ENCODE results near the gene ARL6. TPM values are rescaled to one million over a fixed set of nuclear protein-coding genes. Genes with fewer than 3 reads are reported as not detected.

Gene ARL6
- total and polyA plus RNA-seq, 9 of the 15 experiments (the other 6 are each of a cell fraction or from before 2014, with no cell fraction given) = 0.91 to 2.9 (median 2.3) TPM

- TF ChIP-seq HCFC1 (IDR thresholded peaks at IDR 0.05; ENCODE audit: low read depth, low read length) (peak; percentile 80), ZNF12 (CRISPR knock-in tag; IDR thresholded peaks at IDR 0.05) (no peak), U2AF1 (optimal IDR thresholded peaks at IDR 0.05; ENCODE audit: low read depth, low read length) (no peak), ZNF384 (IDR thresholded peaks at IDR 0.05; ENCODE audit: low read depth, low read length) (no peak), MYBL2 (IDR thresholded peaks at IDR 0.05; ENCODE audit: low read depth) (no peak), MYBL2 (CRISPR knock-in tag; IDR thresholded peaks at IDR 0.05; ENCODE audit: borderline replicate concordance) (no peak), ZNF561 (CRISPR knock-in tag; conservative IDR thresholded peaks at IDR 0.05) (no peak), TAF7 (tag; IDR thresholded peaks at IDR 0.05) (no peak), MAZ (CRISPR knock-in tag; conservative IDR thresholded peaks at IDR 0.05 in 1 of 2, IDR thresholded peaks at IDR 0.05 in 1 of 2) (0 out of 4 replicates have a peak, but pooled peaks of 1 of the 2 experiments have one; percentile 13), ZBTB9 (CRISPR knock-in tag; IDR thresholded peaks at IDR 0.05) (0 out of 2 replicates have a peak, but pooled peaks have one; percentile 20), ZNF75A (CRISPR knock-in tag; IDR thresholded peaks at IDR 0.05) (no peak), ETV1 (tag; conservative IDR thresholded peaks at IDR 0.05; ENCODE audit: low read depth) (peak; percentile 58; the same call in 1 of the 2 replicates), JUND (IDR thresholded peaks at IDR 0.05; ENCODE audit: borderline replicate concordance, low read depth, low read length) (no peak), JUND (tag; IDR thresholded peaks at IDR 0.05; ENCODE audit: borderline replicate concordance, low read depth, low read length) (no peak), NFE2 (IDR thresholded peaks at IDR 0.05; ENCODE audit: low read depth) (no peak), TCF3 (CRISPR knock-in tag; IDR thresholded peaks at IDR 0.05) (no peak), SRSF9 (IDR thresholded peaks at IDR 0.05; ENCODE audit: borderline replicate concordance, low read depth, low read length) (no peak), MYC (IDR thresholded peaks at IDR 0.05; ENCODE audit: low read depth, low read length) (no peak), MYC (CRISPR knock-in tag; IDR thresholded peaks at IDR 0.05; ENCODE audit: borderline replicate concordance, low read depth) (no peak), ELK1 (CRISPR knock-in tag; IDR thresholded peaks at IDR 0.05) (no peak), SIX5 (IDR thresholded peaks at IDR 0.05; ENCODE audit: borderline replicate concordance in 1 of 2, insufficient read depth in 1 of 2, low read depth in 1 of 2, low read length in 2 of 2) (peak; percentile 44 to 50; a peak in 2 of 4 replicates), ARID3B (CRISPR knock-in tag; IDR thresholded peaks at IDR 0.05; ENCODE audit: borderline replicate concordance) (no peak)
Measured at GRCh38 chr3:97764407-97765238, at the start of gene ARL6 (continued).
